Epithelial cell of proximal tubule (primary cell): Measurements from ENCODE around the gene NATD1. TPM values are rescaled to one million over a fixed set of nuclear protein-coding genes. Genes with fewer than 3 reads are reported as not detected.
"Not testable (repeated sequence)": the region's sequence is repeated elsewhere in the genome, so short reads cannot be mapped to it uniquely, and the experiment has no call there.

Experiments
- DNase-seq: peaks from one replicate; pipeline ENCODE4 v3.0.0-alpha.2; 2011; ENCODE audit warnings: low read depth
- H3K4me3 ChIP-seq: 2 replicates; pipeline ENCODE4 v1.5.1; 2011; ENCODE audit warnings: low read depth, mild to moderate bottlenecking, low read length
- CTCF ChIP-seq: conservative IDR thresholded peaks from 2 replicates; pipeline ENCODE4 v1.5.1; 2012; ENCODE audit warnings: low read depth, mild to moderate bottlenecking, low read length
- total RNA-seq: library from RNA; depleted of rRNA; stranded (reverse); fragments of >200 nt; gene quantifications from 2 replicates; pipeline ENCODE4 v1.2.3, GENCODE V29; 2015

NATD1 gene
- total RNA-seq, 1 donor from 2014 or later, result 6.4 TPM

GRCh38 chr17:21235921-21236320, 17.3 kb downstream of the NATD1 start:
- H3K4me3 ChIP-seq, result no peak overlapping the region
- no peak for TF ChIP-seq CTCF
- no peak for DNase-seq

- TF ChIP-seq CTCF, result no peak
- H3K4me3 ChIP-seq, result no peak overlapping the region
Observed at GRCh38 chr17:21233581-21234347, 19.4 kb downstream of the NATD1 start.

GRCh38 chr17:21232033-21232749, 21.0 kb downstream of the NATD1 start:
- no peak for TF ChIP-seq CTCF
- no peak overlapping the region for H3K4me3 ChIP-seq
- DNase-seq, result no peak

More at GRCh38 chr17:21233581-21234347, 19.4 kb downstream of the NATD1 start:
- DNase-seq, result no peak

GRCh38 chr17:21231533-21231932, 21.7 kb downstream of the NATD1 start:
- no peak for TF ChIP-seq CTCF
- no peak for DNase-seq
- no peak overlapping the region for H3K4me3 ChIP-seq

- TF ChIP-seq CTCF, result no peak
- no peak for DNase-seq
Observed at GRCh38 chr17:21228845-21229244, 24.4 kb downstream of the NATD1 start.

GRCh38 chr17:21228111-21228510, 25.1 kb downstream of the NATD1 start:
- DNase-seq, result no peak
- no peak overlapping the region for H3K4me3 ChIP-seq
- TF ChIP-seq CTCF, result no peak

More at GRCh38 chr17:21228845-21229244, 24.4 kb downstream of the NATD1 start:
- no peak overlapping the region for H3K4me3 ChIP-seq

GRCh38 chr17:21227277-21227676, 25.9 kb downstream of the NATD1 start:
- not testable (repeated sequence) for DNase-seq, H3K4me3 ChIP-seq
